ENCODE measurements around the gene AKIRIN1.

DNA sequence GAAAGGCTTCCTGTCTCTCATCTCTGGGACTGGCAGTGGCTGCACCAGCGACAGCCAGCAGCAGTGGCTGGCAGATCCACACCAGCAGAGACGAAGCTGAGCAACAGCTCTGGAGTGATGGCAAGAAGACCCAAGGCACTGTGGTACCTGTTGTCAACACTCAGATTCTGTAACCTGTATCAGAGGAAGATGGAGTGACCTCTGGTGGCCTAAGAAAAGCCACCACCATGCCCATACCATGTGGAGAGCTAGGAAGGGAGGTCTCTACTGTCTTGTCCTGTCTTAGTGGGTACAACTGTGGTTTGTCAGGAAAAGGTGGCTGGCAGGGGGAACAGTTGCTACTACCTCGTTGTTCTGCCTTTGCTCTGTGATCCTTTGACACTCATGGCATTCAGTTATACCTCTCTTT lies 26.9 kb upstream of the AKIRIN1 start:
- no peak for TF ChIP-seq POLR2A (IDR thresholded peaks at IDR 0.05; ENCODE audit: low read length)
- TF ChIP-seq GATA1 (IDR thresholded peaks at IDR 0.05; ENCODE audit: low read depth, low read length): no peak

All from erythroblast (primary cell).